Measurements from ENCODE around the gene VCPKMT.

GRCh38 chr14:50070840-50071548, 45.4 kb downstream of the VCPKMT start:
- TF ChIP-seq CTCF (IDR thresholded peaks at IDR 0.05) (no peak), POLR2A (IDR thresholded peaks at IDR 0.05) (no peak)

All from adrenal gland (tissue), 5 donors.